K562 (cell line): ENCODE data around the gene ATXN2L. TPM values are rescaled to one million over a fixed set of nuclear protein-coding genes. Genes with fewer than 3 reads are reported as not detected.

Experiments
- CHD2 ChIP-seq: IDR thresholded peaks from 2 replicates; pipeline ENCODE4 v1.6.1; 2011; ENCODE audit warnings: low read depth, low read length
- CHD7 ChIP-seq: fragments of 200-600 bp; sonication (generic); IDR thresholded peaks from one replicate; pipeline ENCODE4 v1.6.1; 2012; ENCODE audit warnings: mild to moderate bottlenecking, low read depth, low read length, inconsistent platforms
- ERF ChIP-seq: fragments of 450-650 bp; formaldehyde crosslinking; IDR thresholded peaks from 2 replicates; pipeline ENCODE4 v1.4.0; 2020; ENCODE audit warnings: mild to moderate bottlenecking, mixed read lengths
- ETV5 ChIP-seq: sonication (generic); formaldehyde crosslinking; IDR thresholded peaks from 2 replicates; pipeline ENCODE4 v1.4.0; 2020; ENCODE audit warnings: low read depth, mild to moderate bottlenecking, missing genetic modification reagents
- IFI16 ChIP-seq: fragments of 250-450 bp; sonication (Bioruptor Pico); IDR thresholded peaks from 2 replicates; pipeline ENCODE4 v2.1.2; 2022; ENCODE audit warnings: mild to moderate bottlenecking, inconsistent platforms
- LEF1 ChIP-seq: fragments of 450-650 bp; IDR thresholded peaks from 2 replicates; pipeline ENCODE4 v1.6.1; 2016; ENCODE audit warnings: mild to moderate bottlenecking
- PHF8 ChIP-seq: fragments of 200-600 bp; sonication (generic); IDR thresholded peaks from 2 replicates; pipeline ENCODE4 v1.6.1; 2012; ENCODE audit warnings: mixed run types, mild to moderate bottlenecking, inconsistent platforms, low read length, moderate library complexity, borderline replicate concordance
- ZNF197 ChIP-seq: fragments of 200-800 bp; sonication (Bioruptor generic); IDR thresholded peaks from 2 replicates; pipeline ENCODE4 v1.6.1; 2016; ENCODE audit warnings: low read depth, missing genetic modification characterization, missing compliant biosample characterization
- ZNF212 ChIP-seq: fragments of 450-650 bp; formaldehyde crosslinking; IDR thresholded peaks from 2 replicates; pipeline ENCODE4 v1.4.0; 2020; ENCODE audit warnings: mild to moderate bottlenecking
- ZNF274 ChIP-seq: IDR thresholded peaks from 2 replicates; pipeline ENCODE4 v1.6.1; 2011; ENCODE audit warnings: low read depth, mild to moderate bottlenecking, low read length, moderate library complexity, borderline replicate concordance
- ZNF354B ChIP-seq: fragments of 250-450 bp; sonication (Bioruptor Pico); IDR thresholded peaks from 2 replicates; pipeline ENCODE4 v1.4.0; 2020
- ZNF561 ChIP-seq: fragments of 450-650 bp; formaldehyde crosslinking; conservative IDR thresholded peaks from 2 replicates; pipeline ENCODE4 v1.4.0; 2020; ENCODE audit warnings: mild to moderate bottlenecking, moderate library complexity
- ZNF77 ChIP-seq: fragments of 250-450 bp; sonication (Bioruptor Pico); IDR thresholded peaks from 2 replicates; pipeline ENCODE4 v1.5.0; 2020
- polyA plus RNA-seq, 8 experiments: library from polyadenylated mRNA; depleted of rRNA in 4 of 8; stranded (reverse) in 5 of 8; unstranded in 3 of 8; fragments of >200 nt; fragmentation: Nextera tagmentation in 2 of 8; fragmentation: Illumina TruSeq in 1 of 8; extraction: Ambion mirVana in 2 of 8; extraction: Trizol in 1 of 8; gene quantifications; 2 replicates each; pipeline versions ENCODE4 v1.2.1 to v1.2.3, GENCODE V29; 2011 to 2014; ENCODE audit warnings: inconsistent platforms in 1 of 8, missing spikeins in 1 of 8
- total RNA-seq, 7 experiments: library from RNA; depleted of rRNA in 6 of 7; stranded (reverse); fragments of >200 nt in 6 of 7; fragmentation: Illumina TruSeq in 2 of 7; extraction: Trizol in 2 of 7; gene quantifications; 2 replicates each; pipeline versions ENCODE4 v1.2.1 to v1.2.3, GENCODE V29; 2011 to 2021; ENCODE audit warnings: low replicate concordance in 1 of 7
- TF ChIP-seq, protein P1 (sequence below): fragments of 250-450 bp; sonication (Bioruptor Pico); IDR thresholded peaks from 2 replicates; pipeline ENCODE4 v1.6.1; 2021; ENCODE audit warnings: mild to moderate bottlenecking
- TF ChIP-seq, protein P2 (sequence below): fragments of 250-450 bp; sonication (Bioruptor Pico); IDR thresholded peaks from 2 replicates; pipeline ENCODE4 v1.8.0; 2022; ENCODE audit warnings: inconsistent platforms

ATXN2L gene
- total and polyA plus RNA-seq, 9 of the 15 experiments (the other 6 are each of a cell fraction or from before 2014, with no cell fraction given): 3.8 to 280 (median 37.2) TPM

DNA sequence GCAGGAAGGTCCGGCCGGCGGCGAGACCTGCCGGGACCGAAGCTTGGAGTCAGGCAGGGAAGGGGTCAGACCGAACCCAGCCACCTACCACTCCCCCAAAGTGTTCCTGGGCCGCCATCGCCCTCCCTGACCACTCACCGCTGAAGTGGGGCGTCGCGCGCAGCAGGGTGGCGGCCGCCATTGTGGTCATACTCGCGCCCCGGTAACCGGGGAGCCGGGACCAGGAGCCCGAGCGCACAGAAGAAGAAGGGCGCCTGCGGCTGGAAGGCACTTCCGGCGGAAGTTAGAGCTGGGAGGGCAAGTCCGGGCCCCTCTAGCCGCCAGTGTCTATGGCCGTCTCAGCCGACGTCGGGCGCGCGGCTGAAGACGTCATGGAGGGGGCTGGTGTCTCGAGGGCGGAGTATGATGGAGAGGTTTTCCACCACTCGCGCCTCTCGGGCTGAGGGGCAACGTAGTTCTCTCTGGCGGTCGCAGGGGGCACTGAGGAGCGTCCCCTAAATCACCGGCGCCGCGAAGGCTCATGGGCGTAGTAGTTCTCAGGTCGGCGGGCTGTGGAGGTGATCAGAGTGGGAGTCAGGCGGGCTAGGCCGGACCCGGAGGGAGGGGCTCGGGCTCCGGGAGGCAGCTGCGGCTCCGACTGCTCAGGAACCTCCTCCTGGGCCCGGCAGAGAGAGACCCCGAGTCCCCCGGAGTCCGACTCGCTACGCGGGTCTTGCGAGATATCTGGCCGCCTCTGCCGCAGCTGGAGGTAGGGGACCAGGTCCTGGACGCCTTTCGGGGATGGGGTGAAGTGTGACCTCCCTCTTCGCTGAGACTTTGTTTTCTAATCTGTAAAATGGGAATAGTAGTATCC, 23.5 kb downstream of the ATXN2L start, which contains the start of gene TUFM (continued):
- TF ChIP-seq CHD7: no peak
- no peak for TF ChIP-seq ZNF77 (CRISPR knock-in tag)
- TF ChIP-seq, protein P1, sequence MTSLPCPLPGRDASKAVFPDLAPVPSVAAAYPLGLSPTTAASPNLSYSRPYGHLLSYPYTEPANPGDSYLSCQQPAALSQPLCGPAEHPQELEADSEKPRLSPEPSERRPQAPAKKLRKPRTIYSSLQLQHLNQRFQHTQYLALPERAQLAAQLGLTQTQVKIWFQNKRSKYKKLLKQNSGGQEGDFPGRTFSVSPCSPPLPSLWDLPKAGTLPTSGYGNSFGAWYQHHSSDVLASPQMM (CRISPR knock-in tag): no peak
- TF ChIP-seq ZNF561 (CRISPR knock-in tag): no peak
- no peak for TF ChIP-seq LEF1
- 0 out of 2 replicates have a peak, but pooled peaks have one; percentile 15 for TF ChIP-seq CHD2
- TF ChIP-seq IFI16 (CRISPR knock-in tag): no peak
- no peak for TF ChIP-seq ZNF274
- TF ChIP-seq PHF8: peak; percentile 82
- TF ChIP-seq ETV5 (CRISPR knock-in tag): peak; percentile 78; the same call in 1 of the 2 replicates
- no peak for TF ChIP-seq ERF (CRISPR knock-in tag)
- TF ChIP-seq ZNF354B (CRISPR knock-in tag): no peak
- TF ChIP-seq ZNF212: no peak
- TF ChIP-seq, protein P2, sequence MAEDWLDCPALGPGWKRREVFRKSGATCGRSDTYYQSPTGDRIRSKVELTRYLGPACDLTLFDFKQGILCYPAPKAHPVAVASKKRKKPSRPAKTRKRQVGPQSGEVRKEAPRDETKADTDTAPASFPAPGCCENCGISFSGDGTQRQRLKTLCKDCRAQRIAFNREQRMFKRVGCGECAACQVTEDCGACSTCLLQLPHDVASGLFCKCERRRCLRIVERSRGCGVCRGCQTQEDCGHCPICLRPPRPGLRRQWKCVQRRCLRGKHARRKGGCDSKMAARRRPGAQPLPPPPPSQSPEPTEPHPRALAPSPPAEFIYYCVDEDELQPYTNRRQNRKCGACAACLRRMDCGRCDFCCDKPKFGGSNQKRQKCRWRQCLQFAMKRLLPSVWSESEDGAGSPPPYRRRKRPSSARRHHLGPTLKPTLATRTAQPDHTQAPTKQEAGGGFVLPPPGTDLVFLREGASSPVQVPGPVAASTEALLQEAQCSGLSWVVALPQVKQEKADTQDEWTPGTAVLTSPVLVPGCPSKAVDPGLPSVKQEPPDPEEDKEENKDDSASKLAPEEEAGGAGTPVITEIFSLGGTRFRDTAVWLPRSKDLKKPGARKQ (CRISPR knock-in tag): no peak
- TF ChIP-seq ZNF197 (CRISPR knock-in tag): no peak
